Measurements from ENCODE around the gene PCDH9. TPM values are rescaled to one million over a fixed set of nuclear protein-coding genes. Genes with fewer than 3 reads are reported as not detected.

Gene PCDH9
- total and polyA plus RNA-seq, 5 donors: 5.1 to 30.0 (median 27.8) TPM

DNA sequence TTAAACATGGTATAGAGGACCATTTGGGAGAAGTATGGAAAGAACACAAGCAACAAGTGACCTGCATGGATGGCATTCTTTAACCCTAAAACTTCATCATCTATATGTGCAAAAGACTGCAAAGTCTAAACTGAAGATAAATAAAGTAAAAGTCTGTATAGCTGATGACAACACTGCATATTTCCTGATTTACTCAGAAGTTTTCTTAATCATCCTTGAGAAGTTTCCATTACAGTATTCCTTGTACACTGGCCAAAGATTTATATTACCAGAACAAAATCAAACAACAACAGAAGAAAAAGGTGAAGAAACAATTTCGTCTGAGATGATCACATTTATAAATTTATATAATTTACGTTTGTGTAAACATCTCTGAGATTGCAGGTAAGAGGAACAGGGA lies 805.7 kb downstream of the PCDH9 start:
- no peaks in the 10 kb centered on the region for H3K27me3 ChIP-seq (ENCODE audit: control insufficient read depth, insufficient read depth)
- DNase-seq (no peak), ATAC-seq (no peak)
- H3K4me1 ChIP-seq (ENCODE audit: control insufficient read depth, insufficient read depth, low read length): no peaks in the 10 kb centered on the region
- intact Hi-C loops (cut with DNase I): no loop called here
- WGBS: 74% methylated on average over 2 of the region's 2 CpGs
- no peak overlapping the region for H3K27ac ChIP-seq (ENCODE audit: low read length)
- H3K4me3 ChIP-seq (ENCODE audit: low read length): no peak overlapping the region
- H3K9me3 ChIP-seq (ENCODE audit: control insufficient read depth, low read length): no peaks in the 10 kb centered on the region

DNA sequence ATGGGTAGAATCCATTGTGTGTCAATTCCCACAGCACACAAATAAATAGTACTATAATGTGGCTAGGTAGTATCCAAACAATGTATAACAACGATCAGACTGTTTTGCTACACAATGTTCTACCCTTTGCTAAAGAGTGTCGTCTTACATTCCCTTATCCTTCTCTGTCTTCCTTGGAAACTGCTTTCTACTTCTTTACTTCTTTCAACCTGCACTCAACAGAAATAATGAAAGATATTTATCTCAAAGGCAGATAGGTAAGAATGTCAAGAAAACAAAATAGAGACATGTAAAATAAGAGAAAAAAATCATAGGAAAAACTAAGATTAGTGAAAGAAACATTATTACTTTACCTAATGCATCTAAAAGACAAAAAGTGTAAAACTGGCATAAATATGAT lies 814.7 kb downstream of the PCDH9 start:
- Histone ChIP-seq H3K27ac (ENCODE audit: low read length) (no peak overlapping the region), H3K4me1 (ENCODE audit: control insufficient read depth, insufficient read depth, low read length) (no peaks in the 10 kb centered on the region), H3K27me3 (ENCODE audit: control insufficient read depth, insufficient read depth) (no peaks in the 10 kb centered on the region), H3K4me3 (ENCODE audit: low read length) (no peak overlapping the region), H3K9me3 (ENCODE audit: control insufficient read depth, low read length) (no peaks in the 10 kb centered on the region)
- ATAC-seq (no peak), DNase-seq (no peak)
- intact Hi-C loops (cut with DNase I): no loop called here
- 74% methylated on average over 2 of the region's 2 CpGs for WGBS

DNA sequence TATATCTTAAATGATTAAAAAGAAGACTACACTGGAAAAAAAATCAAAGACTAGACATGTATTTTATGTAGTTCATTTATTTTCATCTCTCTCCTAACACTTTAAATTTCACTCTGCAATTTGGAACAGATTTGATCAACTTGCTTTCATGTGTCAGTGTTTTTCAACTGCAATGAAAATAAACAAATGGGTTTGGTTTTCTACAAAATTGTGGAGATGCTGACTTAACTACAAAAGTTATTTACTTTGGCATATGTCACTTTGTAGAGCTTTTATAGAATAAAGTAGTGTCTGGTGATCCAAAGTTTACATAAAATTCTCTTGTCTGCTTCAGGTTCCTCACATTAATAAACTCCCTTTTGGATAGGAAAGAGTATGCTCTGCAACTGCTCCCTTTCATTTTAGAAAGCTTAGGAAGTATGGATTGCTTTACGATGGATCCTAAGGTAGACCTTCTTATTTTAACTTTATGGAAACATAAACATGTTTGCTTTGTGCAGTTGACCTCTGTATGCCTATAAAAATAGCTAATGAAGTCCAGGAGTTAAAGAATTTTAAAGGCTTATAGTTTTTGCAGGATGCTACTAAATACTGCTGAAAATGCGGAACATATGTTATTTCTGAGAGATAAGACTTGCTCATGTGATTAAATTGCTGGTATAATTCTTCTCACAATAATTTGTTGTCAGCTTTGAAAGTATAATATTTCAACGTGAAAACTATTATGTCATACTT lies 815.9 kb downstream of the PCDH9 start:
- WGBS: 57% methylated on average over 3 of the region's 3 CpGs
- ATAC-seq (no peak), DNase-seq (no peak)
- no peak overlapping the region for H3K4me3 ChIP-seq (ENCODE audit: low read length)
- intact Hi-C loops (cut with DNase I): no loop called here
- H3K27me3 ChIP-seq (ENCODE audit: control insufficient read depth, insufficient read depth): no peaks in the 10 kb centered on the region
- no peaks in the 10 kb centered on the region for H3K9me3 ChIP-seq (ENCODE audit: control insufficient read depth, low read length)
- no peak overlapping the region for H3K27ac ChIP-seq (ENCODE audit: low read length)
- no peaks in the 10 kb centered on the region for H3K4me1 ChIP-seq (ENCODE audit: control insufficient read depth, insufficient read depth, low read length)

DNA sequence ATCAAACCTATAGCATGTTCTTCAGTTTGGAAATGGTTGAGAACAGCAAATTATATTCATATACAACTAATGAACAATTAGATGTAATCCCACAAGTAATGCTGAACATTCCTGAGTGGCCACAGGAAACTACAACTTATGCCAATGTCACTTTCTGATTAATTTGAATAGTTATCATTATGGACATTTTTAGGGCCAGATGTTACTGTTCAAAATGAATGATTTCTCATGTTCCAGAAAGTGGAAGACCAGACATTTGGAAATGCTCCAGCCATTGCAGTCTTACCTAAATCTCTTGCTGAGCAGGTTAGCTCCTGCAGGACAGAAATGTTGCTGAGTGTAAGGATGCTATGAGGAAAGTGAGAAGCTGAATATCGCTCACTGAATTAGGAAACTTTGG lies 819.8 kb downstream of the PCDH9 start:
- no peak overlapping the region for H3K4me3 ChIP-seq (ENCODE audit: low read length)
- H3K27me3 ChIP-seq (ENCODE audit: control insufficient read depth, insufficient read depth): no peaks in the 10 kb centered on the region
- DNase-seq (no peak), ATAC-seq (no peak)
- no peak overlapping the region for H3K27ac ChIP-seq (ENCODE audit: low read length)
- H3K4me1 ChIP-seq (ENCODE audit: control insufficient read depth, insufficient read depth, low read length): no peaks in the 10 kb centered on the region
- intact Hi-C loops (cut with DNase I): no loop called here
- no peaks in the 10 kb centered on the region for H3K9me3 ChIP-seq (ENCODE audit: control insufficient read depth, low read length)
- WGBS: 95% methylated on average over 1 of the region's 1 CpG

DNA sequence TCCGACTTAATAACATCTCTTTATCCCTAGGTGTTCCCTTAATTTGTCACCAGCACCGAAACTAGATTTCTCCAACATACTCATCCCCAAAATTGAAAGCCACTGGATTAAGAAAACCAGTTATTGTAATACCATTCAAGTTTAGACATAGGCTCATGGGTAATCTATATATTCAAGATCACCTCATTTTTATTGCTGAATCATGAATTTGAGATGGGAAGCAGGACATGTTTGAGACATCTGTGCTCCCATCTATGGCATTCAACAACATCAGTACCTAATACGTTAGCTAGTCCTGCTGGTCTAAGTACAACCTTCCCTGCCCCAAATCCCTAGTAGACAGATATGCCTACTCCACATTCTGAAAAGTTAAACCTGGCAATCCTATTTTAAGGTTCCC lies 820.6 kb downstream of the PCDH9 start:
- no peaks in the 10 kb centered on the region for H3K4me1 ChIP-seq (ENCODE audit: control insufficient read depth, insufficient read depth, low read length)
- no peak for DNase-seq
- WGBS: 93% methylated on average over 3 of the region's 3 CpGs
- intact Hi-C loops (cut with DNase I): loop anchor here in 1 of 4 donors (10.0 kb wide), 1 partner anchor 45 kb away; no protein-coding TSS in a partner anchor
- H3K9me3 ChIP-seq (ENCODE audit: control insufficient read depth, low read length): no peaks in the 10 kb centered on the region
- no peak overlapping the region for H3K27ac ChIP-seq (ENCODE audit: low read length)
- ATAC-seq: no peak
- no peak overlapping the region for H3K4me3 ChIP-seq (ENCODE audit: low read length)
- H3K27me3 ChIP-seq (ENCODE audit: control insufficient read depth, insufficient read depth): no peaks in the 10 kb centered on the region

DNA sequence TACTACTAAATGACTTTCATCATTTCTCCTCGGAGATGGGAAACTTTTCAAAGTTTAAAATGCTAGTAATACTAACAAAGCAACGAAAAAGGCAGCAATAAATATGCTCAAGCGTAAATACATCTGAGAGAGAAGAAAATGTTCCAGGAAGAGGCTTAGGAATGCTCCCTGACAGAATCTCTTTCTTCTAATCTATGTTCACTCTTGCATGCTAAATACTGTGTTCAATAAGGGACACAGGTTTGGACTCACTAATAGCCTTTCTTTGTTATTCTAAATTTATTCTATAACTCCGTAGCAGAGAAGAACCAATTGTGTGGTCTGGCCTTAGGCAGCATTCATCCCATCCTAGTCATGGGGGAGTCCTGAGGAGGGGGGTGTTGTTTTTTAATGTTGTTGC lies 823.0 kb downstream of the PCDH9 start:
- no peak overlapping the region for H3K27ac ChIP-seq (ENCODE audit: low read length)

DNA sequence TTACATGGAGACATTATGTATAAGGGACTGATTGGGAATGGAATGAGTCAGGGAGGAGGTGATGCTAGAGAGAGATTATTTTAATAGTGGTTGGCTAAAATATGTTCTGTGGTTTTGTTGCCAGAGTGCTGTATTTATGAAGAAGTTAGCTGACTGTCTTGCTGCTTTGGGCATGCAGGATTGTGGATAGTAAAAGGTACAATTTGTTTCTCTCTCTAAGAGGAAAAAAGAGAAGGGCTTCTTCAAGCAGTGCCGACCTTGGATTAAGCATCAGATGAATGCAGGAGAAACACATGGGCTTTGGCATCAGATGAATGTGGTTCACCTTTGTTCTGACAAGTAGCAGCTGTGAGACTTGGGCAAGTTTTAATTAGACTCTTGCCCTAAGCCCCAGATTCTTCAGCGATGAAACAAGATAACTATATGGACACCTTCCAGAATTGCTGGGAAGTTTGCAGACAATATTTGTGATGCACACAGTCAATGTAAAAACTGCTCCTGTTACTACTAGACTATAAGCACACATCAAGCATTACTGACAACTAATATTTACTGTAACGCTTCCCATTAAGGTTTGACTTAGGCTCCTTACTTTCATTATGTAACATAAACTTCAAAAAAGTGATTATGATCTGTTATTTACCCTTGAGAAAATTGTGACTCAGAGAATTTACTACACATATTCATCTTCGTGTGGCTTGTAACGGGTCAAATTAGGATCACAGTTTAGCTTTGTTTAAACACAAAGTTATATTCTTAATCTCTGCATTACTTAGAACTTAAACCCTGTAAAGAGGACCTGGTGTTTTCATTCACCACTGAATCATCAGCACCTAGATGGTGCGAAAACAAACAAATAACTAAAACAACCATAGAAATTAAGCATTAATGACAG lies 824.0 kb downstream of the PCDH9 start:
- Histone ChIP-seq H3K4me1 (ENCODE audit: control insufficient read depth, insufficient read depth, low read length) (no peaks in the 10 kb centered on the region), H3K4me3 (ENCODE audit: low read length) (no peak overlapping the region), H3K27ac (ENCODE audit: low read length) (no peak overlapping the region), H3K27me3 (ENCODE audit: control insufficient read depth, insufficient read depth) (no peaks in the 10 kb centered on the region), H3K9me3 (ENCODE audit: control insufficient read depth, low read length) (no peaks in the 10 kb centered on the region)
- DNase-seq: no peak
- no peak for ATAC-seq
- 69% methylated on average over 6 of the region's 6 CpGs for WGBS
- intact Hi-C loops (cut with DNase I): loop anchor here in 1 of 4 donors (10.0 kb wide), 1 partner anchor 49 kb away; no protein-coding TSS in a partner anchor

More for the DNA sequence above, 823.0 kb downstream of the PCDH9 start:
- WGBS: 86% methylated on average over 4 of the region's 4 CpGs
- no peaks in the 10 kb centered on the region for H3K4me1 ChIP-seq (ENCODE audit: control insufficient read depth, insufficient read depth, low read length)
- DNase-seq: no peak
- H3K27me3 ChIP-seq (ENCODE audit: control insufficient read depth, insufficient read depth): no peaks in the 10 kb centered on the region
- no peaks in the 10 kb centered on the region for H3K9me3 ChIP-seq (ENCODE audit: control insufficient read depth, low read length)
- ATAC-seq: no peak
- H3K4me3 ChIP-seq (ENCODE audit: low read length): no peak overlapping the region
- intact Hi-C loops (cut with DNase I): loop anchor here in 1 of 4 donors (10.0 kb wide), 1 partner anchor 48 kb away; no protein-coding TSS in a partner anchor

DNA sequence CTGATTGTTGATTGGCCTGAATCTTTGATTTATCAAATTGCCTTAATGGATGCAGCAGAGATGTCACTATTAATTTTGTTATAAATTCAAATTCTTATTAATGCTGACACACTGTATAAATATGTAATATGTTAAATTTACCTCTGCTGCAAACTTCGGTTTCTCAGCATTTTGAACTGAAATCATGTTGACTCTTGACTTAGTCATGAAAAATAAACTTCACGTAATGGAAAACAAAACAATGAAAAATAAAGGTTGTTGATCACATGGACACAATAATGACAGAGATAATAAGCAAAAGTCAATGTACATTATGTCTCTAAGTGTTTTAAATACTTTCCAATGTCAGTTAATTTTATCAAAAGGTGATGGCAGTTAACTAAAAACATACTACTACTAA lies 827.6 kb downstream of the PCDH9 start:
- H3K27ac ChIP-seq (ENCODE audit: low read length): no peak overlapping the region
- no peaks in the 10 kb centered on the region for H3K27me3 ChIP-seq (ENCODE audit: control insufficient read depth, insufficient read depth)
- no peak overlapping the region for H3K4me3 ChIP-seq (ENCODE audit: low read length)
- intact Hi-C loops (cut with DNase I): loop anchor here in 1 of 4 donors (10.0 kb wide), 1 partner anchor 52 kb away; no protein-coding TSS in a partner anchor
- H3K9me3 ChIP-seq (ENCODE audit: control insufficient read depth, low read length): no peaks in the 10 kb centered on the region
- H3K4me1 ChIP-seq (ENCODE audit: control insufficient read depth, insufficient read depth, low read length): no peaks in the 10 kb centered on the region
- DNase-seq (no peak), ATAC-seq (no peak)
- 88% methylated on average over 2 of the region's 2 CpGs for WGBS

DNA sequence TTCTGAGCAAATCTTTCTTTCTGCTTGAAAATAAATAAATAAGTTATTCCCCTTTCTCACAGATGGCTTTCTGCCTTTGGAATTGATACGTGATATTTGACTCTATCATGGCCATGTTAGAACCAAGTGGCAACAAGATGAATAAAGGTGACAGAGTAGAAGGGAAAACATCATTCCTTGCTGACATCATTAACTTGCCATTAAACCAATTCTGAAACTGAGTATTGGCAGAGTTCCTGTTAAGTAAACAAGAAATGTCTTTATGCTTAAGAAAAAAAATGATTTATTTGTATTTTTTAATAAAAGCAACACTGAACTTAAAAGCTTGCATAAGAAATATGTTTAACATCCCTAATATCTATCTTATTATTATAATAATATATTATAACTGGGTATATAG lies 828.1 kb downstream of the PCDH9 start:
- no peak overlapping the region for H3K4me3 ChIP-seq (ENCODE audit: low read length)
- intact Hi-C loops (cut with DNase I): loop anchor here in 1 of 4 donors (10.0 kb wide), 1 partner anchor 53 kb away; no protein-coding TSS in a partner anchor
- WGBS: 81% methylated on average over 1 of the region's 1 CpG
- no peaks in the 10 kb centered on the region for H3K27me3 ChIP-seq (ENCODE audit: control insufficient read depth, insufficient read depth)
- H3K27ac ChIP-seq (ENCODE audit: low read length): no peak overlapping the region
- ATAC-seq (no peak), DNase-seq (no peak)
- H3K4me1 ChIP-seq (ENCODE audit: control insufficient read depth, insufficient read depth, low read length): no peaks in the 10 kb centered on the region
- no peaks in the 10 kb centered on the region for H3K9me3 ChIP-seq (ENCODE audit: control insufficient read depth, low read length)

DNA sequence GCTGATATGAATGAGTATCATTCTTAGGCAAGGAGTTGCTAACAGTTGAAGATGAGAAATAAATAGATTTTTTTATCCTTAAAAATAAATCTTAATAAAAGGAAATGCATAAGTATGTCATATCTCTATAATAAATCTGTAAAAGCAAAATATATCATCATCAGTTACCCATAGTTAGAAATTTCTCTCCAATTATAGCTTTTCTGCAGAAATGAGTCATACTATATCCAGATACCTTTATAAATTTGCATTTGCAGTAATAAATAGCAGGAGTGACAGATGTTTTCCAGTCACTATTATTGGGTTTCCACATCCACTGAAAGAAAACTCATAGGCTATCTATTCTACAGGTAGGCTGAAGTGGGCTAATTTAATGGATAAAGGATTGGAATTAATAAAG lies 829.8 kb downstream of the PCDH9 start:
- Histone ChIP-seq H3K4me3 (ENCODE audit: low read length) (no peak overlapping the region), H3K4me1 (ENCODE audit: control insufficient read depth, insufficient read depth, low read length) (no peaks in the 10 kb centered on the region), H3K9me3 (ENCODE audit: control insufficient read depth, low read length) (no peaks in the 10 kb centered on the region), H3K27ac (ENCODE audit: low read length) (no peak overlapping the region), H3K27me3 (ENCODE audit: control insufficient read depth, insufficient read depth) (no peaks in the 10 kb centered on the region)
- ATAC-seq: no peak
- no peak for DNase-seq
- intact Hi-C loops (cut with DNase I): loop anchor here in 1 of 4 donors (10.0 kb wide), 1 partner anchor 55 kb away; no protein-coding TSS in a partner anchor

DNA sequence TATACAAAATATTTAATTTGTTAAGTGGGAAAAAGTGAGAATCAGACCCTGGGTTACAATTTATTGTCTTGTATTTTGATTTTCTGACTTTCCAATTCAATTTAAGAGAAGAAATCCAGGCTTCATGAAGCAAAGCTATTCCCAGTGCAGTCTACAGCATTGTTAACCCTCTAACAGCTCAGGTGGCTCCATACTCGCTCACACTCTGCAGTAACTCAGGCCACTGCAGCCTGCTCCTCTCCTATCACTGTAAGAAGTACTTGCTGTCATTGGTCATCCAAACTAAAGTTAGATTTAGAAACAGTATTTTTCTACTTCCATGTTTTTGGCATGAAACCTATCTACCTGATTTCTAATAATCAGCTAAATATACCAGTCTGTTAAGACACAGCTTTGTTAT lies 830.3 kb downstream of the PCDH9 start:
- WGBS: 93% methylated on average over 1 of the region's 1 CpG
- Histone ChIP-seq H3K4me1 (ENCODE audit: control insufficient read depth, insufficient read depth, low read length) (no peaks in the 10 kb centered on the region), H3K9me3 (ENCODE audit: control insufficient read depth, low read length) (no peaks in the 10 kb centered on the region), H3K27ac (ENCODE audit: low read length) (no peak overlapping the region), H3K27me3 (ENCODE audit: control insufficient read depth, insufficient read depth) (no peaks in the 10 kb centered on the region), H3K4me3 (ENCODE audit: low read length) (no peak overlapping the region)
- intact Hi-C loops (cut with DNase I): loop anchor here in 1 of 4 donors (10.0 kb wide), 1 partner anchor 55 kb away; no protein-coding TSS in a partner anchor
- DNase-seq (no peak), ATAC-seq (no peak)
